HepG2 (cell line): ENCODE measurements around the gene RBM23. TPM values are rescaled to one million over a fixed set of nuclear protein-coding genes. Genes with fewer than 3 reads are reported as not detected.

ENCODE experiments used
- DBP ChIP-seq: sonication (generic); formaldehyde crosslinking; IDR thresholded peaks from 2 replicates; pipeline ENCODE4 v1.4.0; 2020; ENCODE audit warnings: missing genetic modification reagents; ENCODE audit errors: not compliant biosample characterization
- ETS1 ChIP-seq: sonication (generic); formaldehyde crosslinking; IDR thresholded peaks from 2 replicates; pipeline ENCODE4 v1.4.0; 2020; ENCODE audit warnings: missing genetic modification reagents
- GPBP1L1 ChIP-seq: sonication (generic); formaldehyde crosslinking; IDR thresholded peaks from 2 replicates; pipeline ENCODE4 v1.5.0; 2020; ENCODE audit warnings: mild to moderate bottlenecking, missing genetic modification reagents
- HDAC1 ChIP-seq: sonication (generic); formaldehyde crosslinking; IDR thresholded peaks from 2 replicates; pipeline ENCODE4 v1.5.1; 2020; ENCODE audit warnings: mild to moderate bottlenecking, missing genetic modification reagents
- HOXA7 ChIP-seq: sonication (generic); formaldehyde crosslinking; IDR thresholded peaks from 2 replicates; pipeline ENCODE4 v1.8.1; 2022; ENCODE audit warnings: mild to moderate bottlenecking, missing genetic modification reagents, moderate library complexity
- IKZF5 ChIP-seq: IDR thresholded peaks from 2 replicates; pipeline ENCODE4 v1.6.1; 2018; ENCODE audit warnings: missing genetic modification reagents, mild to moderate bottlenecking, missing compliant biosample characterization
- JARID2 ChIP-seq: sonication (generic); formaldehyde crosslinking; IDR thresholded peaks from 2 replicates; pipeline ENCODE4 v1.8.1; 2023; ENCODE audit warnings: missing genetic modification reagents, inconsistent platforms; ENCODE audit not compliant: insufficient replicate concordance
- JUND ChIP-seq: sonication (generic); formaldehyde crosslinking; IDR thresholded peaks from 2 replicates; pipeline ENCODE4 v1.8.0; 2022; ENCODE audit warnings: mild to moderate bottlenecking, missing genetic modification reagents
- KAT2B ChIP-seq: fragments of 150-350 bp; IDR thresholded peaks from 2 replicates; pipeline ENCODE4 v1.6.1; 2014; ENCODE audit warnings: low read depth, low read length, borderline replicate concordance
- MED1 ChIP-seq: sonication (generic); formaldehyde crosslinking; IDR thresholded peaks from 2 replicates; pipeline ENCODE4 v1.4.0; 2020; ENCODE audit warnings: missing genetic modification reagents
- POLR2AphosphoS5 ChIP-seq: IDR thresholded peaks from 2 replicates; pipeline ENCODE4 v1.6.1; 2012; ENCODE audit warnings: low read depth, low read length
- ZBTB14 ChIP-seq: sonication (generic); formaldehyde crosslinking; IDR thresholded peaks from 2 replicates; pipeline ENCODE4 v1.4.0; 2020; ENCODE audit warnings: missing genetic modification reagents
- ZBTB34 ChIP-seq: sonication (generic); formaldehyde crosslinking; IDR thresholded peaks from 2 replicates; pipeline ENCODE4 v1.8.0; 2022; ENCODE audit warnings: mild to moderate bottlenecking, missing genetic modification reagents
- ZNF225 ChIP-seq: sonication (generic); formaldehyde crosslinking; IDR thresholded peaks from 2 replicates; pipeline ENCODE4 v1.4.0; 2020; ENCODE audit warnings: mild to moderate bottlenecking, missing genetic modification reagents
- ZNF710 ChIP-seq: sonication (generic); formaldehyde crosslinking; IDR thresholded peaks from 2 replicates; pipeline ENCODE4 v1.5.0; 2020; ENCODE audit warnings: mild to moderate bottlenecking, missing genetic modification reagents, borderline replicate concordance
- polyA plus RNA-seq, 8 experiments: library from polyadenylated mRNA; depleted of rRNA in 3 of 8; stranded (reverse) in 7 of 8; unstranded in 1 of 8; fragments of >200 nt; fragmentation: Illumina TruSeq in 4 of 8; extraction: Trizol in 4 of 8; gene quantifications; 2 replicates each; pipeline versions ENCODE4 v1.2.1 to v1.2.3, GENCODE V29; 2011 to 2016; ENCODE audit warnings: low read depth in 4 of 8, missing spikeins in 1 of 8, mixed read lengths in 1 of 8; ENCODE audit not compliant: insufficient read depth in 1 of 8
- total RNA-seq, 5 experiments: library from RNA; depleted of rRNA; stranded (reverse); fragments of >200 nt; fragmentation: Illumina TruSeq; extraction: Trizol; gene quantifications; 2 replicates each; pipeline ENCODE4 v1.2.3, GENCODE V29; 2016; ENCODE audit warnings: low read depth in 1 of 5

The RBM23 gene
- total and polyA plus RNA-seq, 2 of the 13 experiments (the other 11 are each of a cell fraction or from before 2014, with no cell fraction given), result 1.5 to 2.1 TPM

GRCh38 chr14:22871224-22872032, 47.5 kb downstream of the RBM23 start, which contains the start of gene LRP10 (continued):
- TF ChIP-seq HDAC1 (peak; percentile 97), JUND (peak; percentile 50; the same call in 1 of the 2 replicates), JARID2 (CRISPR knock-in tag) (no peak), ETS1 (no peak; the same call in 1 of the 2 replicates), GPBP1L1 (CRISPR knock-in tag) (no peak), ZNF225 (peak; percentile 94; the same call in 1 of the 2 replicates), MED1 (CRISPR knock-in tag) (peak; percentile 79; the same call in 1 of the 2 replicates), ZNF710 (CRISPR knock-in tag) (peak; percentile 65; the same call in 1 of the 2 replicates), HOXA7 (no peak), IKZF5 (CRISPR knock-in tag) (peak; percentile 83), KAT2B (no peak; the same call in 1 of the 2 replicates), POLR2AphosphoS5 (peak; percentile 80), ZBTB14 (CRISPR knock-in tag) (peak; percentile 67; the same call in 1 of the 2 replicates), DBP (peak; percentile 93), ZBTB34 (CRISPR knock-in tag) (0 out of 2 replicates have a peak, but pooled peaks have one; percentile 6)
